Lung (tissue), 12 donors: Measurements from ENCODE around the gene ZNF189. TPM values are rescaled to one million over a fixed set of nuclear protein-coding genes. Genes with fewer than 3 reads are reported as not detected.

Source experiments
- ATAC-seq: fragments of 200-7000 bp; cut with Tn5 transposase; one replicate; pipeline ENCODE4 v1.9.1; 2020; ENCODE audit warnings: moderate number of reproducible peaks; ENCODE audit not compliant: insufficient read depth, low FRiP score
- DNase-seq, 3 donors: peaks; one replicate each; pipeline ENCODE4 v3.0.0-alpha.2; 2013 to 2017
- H3K27ac ChIP-seq, 2 donors: one replicate each; pipeline ENCODE4 v1.5.1; 2013; ENCODE audit warnings: mild to moderate bottlenecking in 2 of 2, moderate library complexity in 2 of 2, control low read depth in 1 of 2, inconsistent platforms in 1 of 2, low read depth in 1 of 2, low read length in 1 of 2
- H3K27me3 ChIP-seq, 3 donors: one replicate each; pipeline ENCODE4 v1.5.1; 2013; ENCODE audit warnings: low read length in 2 of 3; ENCODE audit not compliant: control insufficient read depth in 3 of 3, insufficient read depth in 3 of 3
- H3K36me3 ChIP-seq, 4 donors: one replicate each; pipeline ENCODE4 v1.5.1; 2013; ENCODE audit warnings: low read length in 4 of 4, mild to moderate bottlenecking in 1 of 4, moderate library complexity in 1 of 4; ENCODE audit not compliant: control insufficient read depth in 4 of 4, insufficient read depth in 4 of 4
- H3K4me1 ChIP-seq, 5 donors: one replicate each; pipeline ENCODE4 v1.5.1; 2013; ENCODE audit warnings: low read length in 5 of 5, mild to moderate bottlenecking in 2 of 5, moderate library complexity in 1 of 5; ENCODE audit not compliant: control insufficient read depth in 5 of 5, insufficient read depth in 5 of 5
- H3K4me3 ChIP-seq: one replicate; pipeline ENCODE4 v1.5.1; 2013; ENCODE audit warnings: mild to moderate bottlenecking, control low read depth, moderate library complexity
- H3K9ac ChIP-seq, 2 donors: one replicate each; pipeline ENCODE4 v1.5.1; 2013; ENCODE audit warnings: low read length in 2 of 2, control low read depth in 1 of 2; ENCODE audit not compliant: insufficient read depth in 1 of 2
- H3K9me3 ChIP-seq, 4 donors: one replicate each; pipeline ENCODE4 v1.5.1; 2013; ENCODE audit warnings: low read length in 3 of 4, mild to moderate bottlenecking in 1 of 4, moderate library complexity in 1 of 4; ENCODE audit not compliant: control insufficient read depth in 4 of 4, insufficient read depth in 3 of 4
- CTCF ChIP-seq: IDR thresholded peaks from 2 replicates; pipeline ENCODE4 v1.5.1; 2012; ENCODE audit warnings: mild to moderate bottlenecking; ENCODE audit errors: control extremely low read depth, extremely low read depth
- WGBS, 2 donors: extraction: QIAGEN DNeasy Blood & Tissue Kit; methylation state at CpG; one replicate each; pipeline ENCODE4 v1.1.7; 2013; 5-methylcytosine and 5-hydroxymethylcytosine counted together
- polyA plus RNA-seq, 2 donors: library from polyadenylated mRNA; stranded (reverse); fragments of 200-250 nt; gene quantifications; one replicate each; pipeline ENCODE4 v1.2.1, GENCODE V29; 2013
- total RNA-seq, 2 donors: library from RNA; depleted of rRNA in 1 of 2; stranded (reverse); fragments of >200 nt in 1 of 2; gene quantifications; one replicate each; pipeline ENCODE4 v1.2.1, GENCODE V29; 2014 to 2021
- donor health status: control.
- donor health status: control.
- donor health status: Bipolar disorder and iron deficiency.
- donor health status: healthy.
- donor health status: DM: yes; HTN: yes; CAD: no.

The ZNF189 gene
- total and polyA plus RNA-seq, 4 donors: 5.9 to 34.1 (median 11.7) TPM

GRCh38 chr9:101427957-101428655, 29.5 kb downstream of the ZNF189 start:
- H3K27me3 ChIP-seq: no peaks in the 10 kb centered on the region
- H3K27ac ChIP-seq: no peak overlapping the region
- WGBS, 2 donors: 92 to 95% methylated on average over 3 of the region's 3 CpGs
- no peak overlapping the region for H3K4me3 ChIP-seq
- H3K9me3 ChIP-seq: no peaks in the 10 kb centered on the region
- DNase-seq: no peak
- ATAC-seq: no peak
- TF ChIP-seq CTCF: no peak
- H3K4me1 ChIP-seq: peaks cover 0 to 2% (median 0%) of the 10 kb centered on the region in 5 donors
- H3K36me3 ChIP-seq: no peaks in the 10 kb centered on the region
- H3K9ac ChIP-seq: no peak overlapping the region

GRCh38 chr9:101428909-101429308, 30.3 kb downstream of the ZNF189 start:
- Histone ChIP-seq H3K27me3 (no peaks in the 10 kb centered on the region), H3K9me3 (no peaks in the 10 kb centered on the region), H3K36me3 (no peaks in the 10 kb centered on the region), H3K27ac (no peak overlapping the region), H3K4me3 (no peak overlapping the region), H3K4me1 (peaks cover 0 to 2% (median 0%) of the 10 kb centered on the region in 5 donors), H3K9ac (no peak overlapping the region)
- DNase-seq: no peak
- TF ChIP-seq CTCF: no peak
- 75 to 77% methylated on average over 3 of the region's 3 CpGs for WGBS, 2 donors
- no peak for ATAC-seq

- Histone ChIP-seq H3K9me3 (no peaks in the 10 kb centered on the region), H3K36me3 (no peaks in the 10 kb centered on the region), H3K27me3 (no peaks in the 10 kb centered on the region), H3K4me1 (peaks cover 0 to 2% (median 0%) of the 10 kb centered on the region in 5 donors), H3K4me3 (no peak overlapping the region), H3K27ac (no peak overlapping the region), H3K9ac (no peak overlapping the region)
- DNase-seq (no peak), ATAC-seq (no peak)
- TF ChIP-seq CTCF: no peak
- WGBS, 2 donors: 94% methylated on average over 7 of the region's 7 CpGs
Observed at GRCh38 chr9:101429736-101430135, 31.1 kb downstream of the ZNF189 start.

- Histone ChIP-seq H3K9ac (no peak overlapping the region), H3K27ac (no peak overlapping the region), H3K4me3 (no peak overlapping the region), H3K27me3 (no peaks in the 10 kb centered on the region), H3K9me3 (no peaks in the 10 kb centered on the region), H3K36me3 (no peaks in the 10 kb centered on the region), H3K4me1 (peaks cover 0 to 2% (median 0%) of the 10 kb centered on the region in 5 donors)
- ATAC-seq: no peak
- TF ChIP-seq CTCF: no peak
- no peak for DNase-seq
Observed at GRCh38 chr9:101432171-101432570, 33.5 kb downstream of the ZNF189 start.
